IPS-20b (cell line): ENCODE results near the gene JOSD2.
"Not testable (repeated sequence)": the region's sequence is repeated elsewhere in the genome, so short reads cannot be mapped to it uniquely, and the experiment has no call there.

ENCODE experiments used
- H3K27ac ChIP-seq: one replicate; pipeline ENCODE4 v1.5.1; 2013; ENCODE audit warnings: low read length
- H3K27me3 ChIP-seq: 2 replicates; pipeline ENCODE4 v1.6.1; 2013; ENCODE audit warnings: mild to moderate bottlenecking, low read length, inconsistent platforms; ENCODE audit not compliant: insufficient read depth
- H3K36me3 ChIP-seq: 2 replicates; pipeline ENCODE4 v1.6.1; 2013; ENCODE audit warnings: low read depth, mild to moderate bottlenecking, inconsistent platforms, low read length, moderate library complexity; ENCODE audit not compliant: insufficient read depth
- H3K4me1 ChIP-seq: 2 replicates; pipeline ENCODE4 v1.6.1; 2013; ENCODE audit warnings: mild to moderate bottlenecking, control low read depth, inconsistent platforms, low read length, moderate library complexity; ENCODE audit not compliant: insufficient read depth
- H3K4me3 ChIP-seq: 2 replicates; pipeline ENCODE4 v1.5.1; 2013; ENCODE audit warnings: mild to moderate bottlenecking, low read length, inconsistent platforms
- H3K9ac ChIP-seq: 2 replicates; pipeline ENCODE4 v1.6.1; 2013; ENCODE audit warnings: low read depth, mild to moderate bottlenecking, inconsistent platforms, low read length, moderate library complexity
- H3K9me3 ChIP-seq: 2 replicates; pipeline ENCODE4 v1.6.1; 2013; ENCODE audit warnings: mild to moderate bottlenecking, low read depth, low read length, inconsistent platforms; ENCODE audit not compliant: insufficient read depth

Gene JOSD2

DNA sequence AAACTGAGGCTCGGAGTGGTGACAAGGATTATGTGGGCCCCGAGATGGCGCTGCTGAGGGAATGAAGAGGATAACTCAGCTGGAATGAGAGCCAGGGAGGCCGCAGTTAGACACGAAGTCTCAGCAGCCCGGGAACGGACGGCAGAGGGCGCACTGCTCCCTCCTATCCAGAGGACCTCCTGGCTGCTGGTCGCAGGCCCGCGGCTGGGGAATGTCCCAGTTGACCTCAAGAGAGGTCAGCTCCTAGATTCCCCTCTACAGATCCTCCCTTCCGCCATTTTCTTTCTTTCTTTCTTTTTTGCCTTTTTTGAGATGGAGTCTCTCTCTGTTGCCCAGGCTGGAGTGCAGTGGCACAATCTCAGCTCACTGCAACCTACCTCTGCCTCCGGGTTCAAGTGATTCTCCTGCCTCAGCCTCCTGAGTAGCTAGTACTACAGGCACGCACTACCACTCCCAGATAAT, 26.8 kb upstream of the JOSD2 start:
- no peak overlapping the region for H3K9ac ChIP-seq
- H3K4me1 ChIP-seq, result no peaks in the 10 kb centered on the region
- no peak overlapping the region for H3K4me3 ChIP-seq
- H3K9me3 ChIP-seq, result peaks cover 49% of the 10 kb centered on the region
- H3K36me3 ChIP-seq, result no peaks in the 10 kb centered on the region
- no peaks in the 10 kb centered on the region for H3K27me3 ChIP-seq
- H3K27ac ChIP-seq, result no peak overlapping the region

- Histone ChIP-seq H3K36me3 (no peaks in the 10 kb centered on the region), H3K4me1 (no peaks in the 10 kb centered on the region), H3K4me3 (no peak overlapping the region), H3K9ac (no peak overlapping the region), H3K9me3 (peaks cover 52% of the 10 kb centered on the region), H3K27me3 (no peaks in the 10 kb centered on the region), H3K27ac (no peak overlapping the region)
Observed at GRCh38 chr19:50537306-50537685, 26.3 kb upstream of the JOSD2 start.

GRCh38 chr19:50536662-50537305, 25.8 kb upstream of the JOSD2 start:
- Histone ChIP-seq H3K9me3 (peaks cover 53% of the 10 kb centered on the region), H3K27me3 (no peaks in the 10 kb centered on the region), H3K4me3 (no peak overlapping the region), H3K9ac (no peak overlapping the region), H3K4me1 (no peaks in the 10 kb centered on the region), H3K27ac (no peak overlapping the region), H3K36me3 (no peaks in the 10 kb centered on the region)

GRCh38 chr19:50535672-50536187, 24.7 kb upstream of the JOSD2 start:
- H3K27me3 ChIP-seq, result no peaks in the 10 kb centered on the region
- no peak overlapping the region for H3K9ac ChIP-seq
- H3K9me3 ChIP-seq, result peaks cover 56% of the 10 kb centered on the region
- no peaks in the 10 kb centered on the region for H3K4me1 ChIP-seq
- H3K36me3 ChIP-seq, result no peaks in the 10 kb centered on the region
- no peak overlapping the region for H3K4me3 ChIP-seq
- H3K27ac ChIP-seq, result no peak overlapping the region

DNA sequence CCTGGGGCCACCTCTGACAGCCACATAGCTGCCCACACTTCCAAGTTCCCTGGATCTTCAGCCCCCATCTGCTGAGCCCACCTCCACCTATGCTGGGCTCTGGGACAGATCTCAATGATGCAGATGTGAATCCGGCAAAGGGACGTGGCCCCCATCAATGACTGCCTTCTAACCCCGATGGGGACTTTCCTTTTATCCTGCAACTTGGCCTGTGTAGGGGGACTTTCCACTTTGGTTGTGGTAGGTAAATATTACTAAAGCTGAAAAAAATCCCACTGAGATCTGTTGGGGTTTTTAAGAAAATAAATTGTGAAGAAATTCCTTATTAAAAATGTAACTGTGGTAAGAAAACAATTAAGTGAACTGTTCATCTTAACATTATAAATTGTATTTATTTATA, 23.5 kb upstream of the JOSD2 start:
- H3K9me3 ChIP-seq, result peaks cover 58% of the 10 kb centered on the region
- no peak overlapping the region for H3K27ac ChIP-seq
- no peak overlapping the region for H3K4me3 ChIP-seq
- no peaks in the 10 kb centered on the region for H3K4me1 ChIP-seq
- H3K36me3 ChIP-seq, result no peaks in the 10 kb centered on the region
- no peaks in the 10 kb centered on the region for H3K27me3 ChIP-seq
- no peak overlapping the region for H3K9ac ChIP-seq

GRCh38 chr19:50532952-50533351, 22.0 kb upstream of the JOSD2 start:
- Histone ChIP-seq H3K9me3 (peaks cover 60% of the 10 kb centered on the region), H3K4me1 (no peaks in the 10 kb centered on the region), H3K4me3 (no peak overlapping the region), H3K36me3 (no peaks in the 10 kb centered on the region), H3K9ac (no peak overlapping the region), H3K27ac (no peak overlapping the region), H3K27me3 (no peaks in the 10 kb centered on the region)

GRCh38 chr19:50531171-50531612, 20.2 kb upstream of the JOSD2 start:
- H3K4me1 ChIP-seq, result no peaks in the 10 kb centered on the region
- H3K36me3 ChIP-seq, result no peaks in the 10 kb centered on the region
- no peak overlapping the region for H3K27ac ChIP-seq
- H3K9me3 ChIP-seq, result peaks cover 44% of the 10 kb centered on the region
- H3K9ac ChIP-seq, result no peak overlapping the region
- H3K27me3 ChIP-seq, result no peaks in the 10 kb centered on the region
- no peak overlapping the region for H3K4me3 ChIP-seq

DNA sequence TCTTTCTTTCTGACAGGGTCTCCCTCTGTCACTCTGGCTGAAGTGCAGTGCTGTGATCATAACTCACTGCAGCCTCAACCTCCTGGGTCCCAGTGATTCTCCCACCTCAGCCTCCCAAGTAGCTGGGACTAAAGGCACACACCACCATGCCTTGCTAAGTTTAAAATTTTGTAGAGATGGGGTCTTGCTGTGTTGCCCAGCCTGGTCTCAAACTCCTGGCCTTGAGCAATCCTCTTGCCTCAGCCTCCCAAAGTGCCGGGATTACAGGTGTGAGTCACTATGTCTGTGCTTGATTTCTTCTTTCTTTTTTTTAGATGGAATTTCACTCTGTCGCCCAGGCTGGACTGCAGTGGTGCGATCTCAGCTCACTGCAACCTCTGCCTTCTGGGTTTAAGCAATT, 17.1 kb upstream of the JOSD2 start:
- H3K9me3 ChIP-seq, result peaks cover 27% of the 10 kb centered on the region
- not testable (repeated sequence) for H3K36me3 ChIP-seq, H3K27me3 ChIP-seq, H3K9ac ChIP-seq, H3K27ac ChIP-seq, H3K4me3 ChIP-seq, H3K4me1 ChIP-seq

DNA sequence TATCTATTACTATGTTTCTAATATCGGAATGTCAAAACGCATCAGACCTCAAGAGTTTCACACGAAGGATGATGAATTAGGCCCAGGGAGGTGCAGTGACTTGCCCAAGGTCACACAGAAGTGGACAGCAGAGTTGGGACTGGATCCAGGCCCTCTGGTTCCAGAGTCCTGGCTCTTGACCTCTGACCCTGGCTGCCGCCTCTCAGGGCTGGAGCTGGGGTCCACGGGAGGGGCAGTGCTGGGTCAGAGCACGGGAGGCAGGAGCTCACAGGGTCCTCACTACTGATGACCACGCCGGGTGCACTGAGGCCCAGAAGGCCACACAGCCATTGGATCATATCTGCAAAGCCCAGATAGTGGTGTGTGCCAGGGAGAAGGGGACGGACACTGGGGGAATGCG, 11.9 kb upstream of the JOSD2 start:
- H3K36me3 ChIP-seq, result no peaks in the 10 kb centered on the region
- no peak overlapping the region for H3K4me3 ChIP-seq
- H3K9ac ChIP-seq, result no peak overlapping the region
- H3K27me3 ChIP-seq, result no peaks in the 10 kb centered on the region
- H3K27ac ChIP-seq, result no peak overlapping the region
- peaks cover 19% of the 10 kb centered on the region for H3K9me3 ChIP-seq
- H3K4me1 ChIP-seq, result no peaks in the 10 kb centered on the region

DNA sequence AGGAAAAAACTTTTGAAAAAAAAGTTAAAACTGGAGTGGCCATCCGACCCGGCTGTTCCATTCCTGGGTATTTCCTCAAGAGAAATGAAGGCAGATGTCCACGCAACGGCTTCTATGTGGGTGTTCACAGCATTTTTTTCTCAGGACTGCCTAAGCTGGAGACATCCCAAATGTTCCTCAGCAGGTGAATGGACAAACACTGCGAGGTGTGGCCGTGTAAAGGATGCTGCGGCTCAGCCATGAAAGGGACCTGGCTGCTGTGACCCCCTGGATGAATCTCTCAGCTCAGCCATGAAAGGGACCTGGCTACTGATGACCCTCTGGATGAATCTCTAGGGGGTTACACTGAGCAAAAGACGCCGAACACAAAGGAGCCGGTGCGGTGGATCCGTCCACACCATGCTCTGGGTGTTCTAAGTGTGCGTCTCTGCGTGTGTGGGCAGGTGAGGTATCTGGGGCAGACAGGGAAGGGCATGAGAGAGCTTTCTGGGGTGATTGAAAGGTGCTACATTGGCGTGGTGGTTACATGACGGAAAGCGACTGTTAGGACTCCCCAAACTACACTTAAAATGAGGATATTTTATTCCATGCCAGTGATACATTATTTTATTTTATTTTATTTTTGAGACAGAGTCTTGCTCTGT, 10.0 kb upstream of the JOSD2 start:
- Histone ChIP-seq H3K9ac (no peak overlapping the region), H3K36me3 (no peaks in the 10 kb centered on the region), H3K27ac (no peak overlapping the region), H3K27me3 (no peaks in the 10 kb centered on the region), H3K4me1 (no peaks in the 10 kb centered on the region), H3K4me3 (no peak overlapping the region), H3K9me3 (peaks cover 19% of the 10 kb centered on the region)

- Histone ChIP-seq H3K36me3 (no peaks in the 10 kb centered on the region), H3K27ac (no peak overlapping the region), H3K9me3 (peaks cover 23% of the 10 kb centered on the region), H3K4me1 (no peaks in the 10 kb centered on the region), H3K27me3 (no peaks in the 10 kb centered on the region), H3K4me3 (no peak overlapping the region), H3K9ac (no peak overlapping the region)
Observed at GRCh38 chr19:50519006-50519575, 8.1 kb upstream of the JOSD2 start.
